Endodermal cell (in vitro differentiated cells): ENCODE measurements around the gene GALNS. TPM values are rescaled to one million over a fixed set of nuclear protein-coding genes. Genes with fewer than 3 reads are reported as not detected.
A peak's percentile ranks its signal among the peaks of the same experiment; 100 is the strongest.

Experiments
- DNase-seq: peaks from one replicate; pipeline ENCODE4 v3.0.0-alpha.2; 2017
- H3K27ac ChIP-seq: 2 replicates; pipeline ENCODE4 v1.5.1; 2013; ENCODE audit warnings: mild to moderate bottlenecking, low read depth, low read length, moderate library complexity
- H3K27me3 ChIP-seq: 2 replicates; pipeline ENCODE4 v1.6.1; 2013; ENCODE audit warnings: mild to moderate bottlenecking, low read length, moderate library complexity; ENCODE audit not compliant: insufficient read depth, control insufficient read depth, poor library complexity, severe bottlenecking
- H3K36me3 ChIP-seq: 2 replicates; pipeline ENCODE4 v1.7.0; 2013; ENCODE audit warnings: mild to moderate bottlenecking, low read length, moderate library complexity; ENCODE audit not compliant: control insufficient read depth, insufficient read depth
- H3K4me1 ChIP-seq: one replicate; pipeline ENCODE4 v1.7.0; 2013; ENCODE audit warnings: low read length; ENCODE audit not compliant: control insufficient read depth, insufficient read depth
- H3K4me3 ChIP-seq: 2 replicates; pipeline ENCODE4 v1.5.1; 2013; ENCODE audit warnings: mild to moderate bottlenecking, low read length, moderate library complexity
- H3K9ac ChIP-seq: 2 replicates; pipeline ENCODE4 v1.6.1; 2013; ENCODE audit warnings: mild to moderate bottlenecking, low read length, moderate library complexity; ENCODE audit not compliant: poor library complexity, severe bottlenecking; ENCODE audit errors: extremely low read depth
- H3K9me3 ChIP-seq: 2 replicates; pipeline ENCODE4 v1.6.1; 2013; ENCODE audit warnings: mild to moderate bottlenecking, low read length, moderate library complexity; ENCODE audit not compliant: control insufficient read depth
- H3K27ac Mint-ChIP-seq: 2 replicates; pipeline ENCODE4 v1.8.0; 2020; ENCODE audit warnings: mixed read lengths
- H3K27me3 Mint-ChIP-seq: 2 replicates; pipeline ENCODE4 v1.8.0; 2021; ENCODE audit warnings: mild to moderate bottlenecking, mixed read lengths; ENCODE audit not compliant: insufficient read depth
- H3K36me3 Mint-ChIP-seq: 2 replicates; pipeline ENCODE4 v1.8.0; 2020; ENCODE audit warnings: low read depth, mixed read lengths
- H3K4me1 Mint-ChIP-seq: 2 replicates; pipeline ENCODE4 v1.8.0; 2020; ENCODE audit warnings: mixed read lengths
- H3K4me3 Mint-ChIP-seq: 2 replicates; pipeline ENCODE4 v1.8.0; 2020; ENCODE audit warnings: mild to moderate bottlenecking, moderate library complexity, mixed read lengths
- H3K9me3 Mint-ChIP-seq: 2 replicates; pipeline ENCODE4 v1.8.0; 2020; ENCODE audit warnings: mild to moderate bottlenecking, mixed read lengths
- WGBS, 2 experiments: methylation state at CpG; one replicate each; pipeline versions ENCODE4 v1.1.5 to v1.1.7; 2013; ENCODE audit warnings: missing lambda C conversion rate in 2 of 2, mixed read lengths in 1 of 2; ENCODE audit not compliant: insufficient coverage in 1 of 2, insufficient read length in 1 of 2; 5-methylcytosine and 5-hydroxymethylcytosine counted together
- total RNA-seq, 2 donors: library from RNA; stranded (reverse); fragmentation: NEBNext Ultra II Directional in 1 of 2; extraction: Animal tissue kit (Norgen Biotek cat#: 25700) in 1 of 2; gene quantifications; 2 replicates in 1 of 2; 3 replicates in 1 of 2; pipeline ENCODE4 v1.2.1, GENCODE V29; 2021
- TF ChIP-seq, protein P1 (sequence below): fragments of 200-600 bp; sonication (generic); conservative IDR thresholded peaks from 2 replicates; pipeline ENCODE4 v1.5.0; 2021; ENCODE audit warnings: antibody characterized with exemption, mild to moderate bottlenecking

Gene GALNS
- total RNA-seq, 2 donors from 2014 or later, result 32.2 to 39.6 TPM

DNA sequence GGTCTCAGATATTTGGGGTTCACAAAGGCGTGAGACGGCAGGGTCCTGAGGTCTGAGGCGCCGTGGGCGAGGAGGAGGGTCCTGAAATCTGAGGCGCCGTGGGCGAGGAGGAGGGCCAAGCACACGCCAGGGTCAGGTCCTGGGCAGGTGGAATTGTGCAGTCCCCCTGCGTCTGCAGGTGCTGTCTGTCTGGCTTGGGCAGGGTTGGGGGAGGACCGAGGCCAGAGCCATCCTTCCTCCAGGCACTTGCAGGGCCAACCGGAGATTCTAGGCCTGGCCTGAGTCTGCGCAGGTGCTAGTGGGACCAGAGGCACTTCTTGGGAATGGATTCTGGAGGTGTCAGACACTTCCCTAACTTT, 42.6 kb downstream of the GALNS start:
- H3K4me1 Mint-ChIP-seq, result peaks cover 5% of the 10 kb centered on the region
- 86 to 90% methylated on average over 10 to 13 of the region's 13 CpGs for WGBS, 2 experiments
- H3K4me3 ChIP-seq, result no peak overlapping the region
- TF ChIP-seq, protein P1, sequence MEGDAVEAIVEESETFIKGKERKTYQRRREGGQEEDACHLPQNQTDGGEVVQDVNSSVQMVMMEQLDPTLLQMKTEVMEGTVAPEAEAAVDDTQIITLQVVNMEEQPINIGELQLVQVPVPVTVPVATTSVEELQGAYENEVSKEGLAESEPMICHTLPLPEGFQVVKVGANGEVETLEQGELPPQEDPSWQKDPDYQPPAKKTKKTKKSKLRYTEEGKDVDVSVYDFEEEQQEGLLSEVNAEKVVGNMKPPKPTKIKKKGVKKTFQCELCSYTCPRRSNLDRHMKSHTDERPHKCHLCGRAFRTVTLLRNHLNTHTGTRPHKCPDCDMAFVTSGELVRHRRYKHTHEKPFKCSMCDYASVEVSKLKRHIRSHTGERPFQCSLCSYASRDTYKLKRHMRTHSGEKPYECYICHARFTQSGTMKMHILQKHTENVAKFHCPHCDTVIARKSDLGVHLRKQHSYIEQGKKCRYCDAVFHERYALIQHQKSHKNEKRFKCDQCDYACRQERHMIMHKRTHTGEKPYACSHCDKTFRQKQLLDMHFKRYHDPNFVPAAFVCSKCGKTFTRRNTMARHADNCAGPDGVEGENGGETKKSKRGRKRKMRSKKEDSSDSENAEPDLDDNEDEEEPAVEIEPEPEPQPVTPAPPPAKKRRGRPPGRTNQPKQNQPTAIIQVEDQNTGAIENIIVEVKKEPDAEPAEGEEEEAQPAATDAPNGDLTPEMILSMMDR, result no peak
- no peak for DNase-seq
- H3K27ac ChIP-seq, result no peak overlapping the region
- H3K9ac ChIP-seq, result no peak overlapping the region
- no peaks in the 10 kb centered on the region for H3K27me3 Mint-ChIP-seq
- H3K4me3 Mint-ChIP-seq, result no peak overlapping the region
- no peaks in the 10 kb centered on the region for H3K9me3 ChIP-seq
- no peaks in the 10 kb centered on the region for H3K9me3 Mint-ChIP-seq
- H3K27ac Mint-ChIP-seq, result peak overlapping the region; percentile 55
- no peaks in the 10 kb centered on the region for H3K27me3 ChIP-seq
- H3K36me3 Mint-ChIP-seq, result peaks cover 8% of the 10 kb centered on the region
- peaks cover 9% of the 10 kb centered on the region for H3K4me1 ChIP-seq
- peaks cover 12% of the 10 kb centered on the region for H3K36me3 ChIP-seq

DNA sequence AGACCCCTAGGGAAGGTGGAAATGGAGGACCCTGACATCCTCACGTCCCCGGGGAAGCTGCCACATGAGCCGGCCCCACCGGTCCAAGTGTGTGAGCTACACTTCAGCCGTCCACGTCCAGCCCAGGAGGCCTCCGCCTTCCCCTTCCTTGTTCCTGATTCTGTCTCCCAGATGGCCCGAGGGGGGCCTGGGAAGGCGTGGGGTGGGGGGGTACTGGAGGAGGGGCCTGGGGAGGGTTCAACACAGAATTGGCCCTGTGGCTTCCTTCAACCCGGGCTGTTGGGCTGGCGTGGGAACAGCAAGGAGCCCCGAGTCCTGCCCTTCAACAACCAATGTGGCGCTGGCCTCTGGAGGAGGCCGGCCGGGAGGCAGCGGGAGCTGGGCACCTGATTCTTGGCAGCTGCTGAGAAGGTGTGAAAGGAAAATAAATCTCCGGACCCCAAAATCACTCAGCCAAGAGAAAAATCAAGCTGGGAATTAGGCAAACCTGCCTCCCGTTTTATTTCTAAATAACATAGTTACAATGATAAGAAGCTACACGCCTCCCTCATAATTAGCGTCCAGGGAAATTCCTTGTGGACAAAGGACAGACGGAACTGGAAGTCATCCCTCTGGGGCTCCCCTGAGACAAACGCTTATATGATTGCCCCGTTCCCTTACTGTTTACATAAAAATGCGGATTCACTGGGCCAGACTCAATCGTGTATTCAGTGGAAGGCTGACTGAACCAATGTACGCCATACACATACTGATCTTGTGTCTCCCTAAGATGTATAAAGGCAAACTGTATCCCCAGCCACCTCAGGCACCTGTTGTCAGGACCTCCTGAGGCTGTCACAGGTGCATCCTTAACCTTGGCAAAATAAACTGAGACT, 43.2 kb downstream of the GALNS start:
- Histone ChIP-seq H3K9ac (no peak overlapping the region), H3K27me3 (no peaks in the 10 kb centered on the region), H3K4me1 (peaks cover 9% of the 10 kb centered on the region), H3K9me3 (no peaks in the 10 kb centered on the region), H3K36me3 (peaks cover 16% of the 10 kb centered on the region), H3K4me3 (no peak overlapping the region), H3K27ac (no peak overlapping the region)
- Mint-ChIP-seq H3K36me3 (peaks cover 12% of the 10 kb centered on the region), H3K27ac (peak overlapping the region; percentile 55), H3K4me1 (peaks cover 5% of the 10 kb centered on the region), H3K4me3 (no peak overlapping the region), H3K9me3 (no peaks in the 10 kb centered on the region), H3K27me3 (no peaks in the 10 kb centered on the region)
- WGBS, 2 experiments, result 88 to 92% methylated on average over 18 to 26 of the region's 26 CpGs
- no peak for DNase-seq
- TF ChIP-seq, protein P1, result no peak

DNA sequence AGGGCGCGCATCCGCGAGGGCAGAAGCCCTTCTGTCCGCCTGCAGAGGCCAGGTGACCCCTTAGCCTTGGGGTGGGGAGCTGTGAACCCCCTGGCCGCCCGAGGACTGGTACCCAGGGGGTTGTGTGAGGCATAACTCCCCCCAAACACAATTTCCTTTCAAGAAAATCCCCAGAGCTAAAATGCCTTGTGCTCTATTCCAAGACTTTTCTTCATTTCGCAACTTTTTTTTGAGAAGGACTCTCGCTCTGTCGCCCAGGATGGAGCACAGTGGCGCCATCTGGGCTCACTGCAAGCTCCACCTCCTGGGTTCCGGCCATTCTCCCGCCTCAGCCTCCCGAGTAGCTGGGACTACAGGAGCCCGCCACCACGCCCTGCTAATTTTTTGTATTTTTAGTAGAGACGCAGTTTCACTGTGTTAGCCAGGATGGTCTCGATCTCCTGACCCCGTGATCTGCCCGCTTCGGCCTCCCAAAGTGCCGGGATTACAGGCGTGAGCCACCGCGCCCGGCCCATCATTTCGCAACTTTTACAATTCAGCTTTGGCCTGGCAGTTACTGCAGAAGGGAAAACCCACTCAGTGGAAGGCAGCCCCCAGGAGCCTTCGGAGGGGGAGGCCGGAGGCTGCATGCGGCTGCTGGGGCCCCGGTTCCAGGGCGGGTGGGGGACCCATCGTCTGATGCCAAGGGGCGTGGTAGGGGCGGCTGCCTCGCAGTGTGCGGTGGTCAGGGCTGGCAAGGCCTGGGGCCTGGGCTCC, 44.1 kb downstream of the GALNS start:
- peak overlapping the region; percentile 75 for H3K4me3 Mint-ChIP-seq
- H3K9ac ChIP-seq, result peak overlapping the region; percentile 44
- no peaks in the 10 kb centered on the region for H3K9me3 Mint-ChIP-seq
- H3K36me3 ChIP-seq, result peaks cover 20% of the 10 kb centered on the region
- no peaks in the 10 kb centered on the region for H3K27me3 Mint-ChIP-seq
- TF ChIP-seq, protein P1, result peak; percentile 1
- WGBS, 2 experiments, result 59 to 64% methylated on average over 17 to 37 of the region's 37 CpGs
- peak; percentile 78 for DNase-seq
- no peaks in the 10 kb centered on the region for H3K27me3 ChIP-seq
- H3K36me3 Mint-ChIP-seq, result peaks cover 18% of the 10 kb centered on the region
- peak overlapping the region; percentile 86 for H3K27ac Mint-ChIP-seq
- peaks cover 5% of the 10 kb centered on the region for H3K4me1 Mint-ChIP-seq
- H3K9me3 ChIP-seq, result no peaks in the 10 kb centered on the region
- peaks cover 9% of the 10 kb centered on the region for H3K4me1 ChIP-seq
- peak overlapping the region; percentile 86 for H3K4me3 ChIP-seq
- H3K27ac ChIP-seq, result peak overlapping the region; percentile 91
